Heart left ventricle (tissue), 16 donors: ENCODE data around the gene ELFN2. TPM values are rescaled to one million over a fixed set of nuclear protein-coding genes. Genes with fewer than 3 reads are reported as not detected.

Experiments used
- ATAC-seq, 4 donors: fragments of 200-7000 bp; cut with Tn5 transposase; one replicate each; pipeline ENCODE4 v1.9.1; 2020 to 2022; ENCODE audit warnings: moderate library complexity in 4 of 4, mild to moderate bottlenecking in 3 of 4, moderate number of reproducible peaks in 1 of 4
- DNase-seq, 5 donors: peaks; one replicate each; pipeline ENCODE4 v3.0.0-alpha.2; 2020
- H3K27ac ChIP-seq, 12 donors: fragments of 200-600 bp; sonication (generic) in 4 of 12; one replicate each; pipeline versions ENCODE4 v1.5.0 to v1.8.0; 2016 to 2022; ENCODE audit warnings: mild to moderate bottlenecking in 2 of 12
- H3K27me3 ChIP-seq, 9 donors: fragments of 200-600 bp; sonication (generic) in 2 of 9; one replicate each; pipeline versions ENCODE4 v1.5.1 to v1.8.0; 2016 to 2022; ENCODE audit warnings: mild to moderate bottlenecking in 3 of 9
- H3K36me3 ChIP-seq, 9 donors: fragments of 200-600 bp; sonication (generic) in 2 of 9; one replicate each; pipeline versions ENCODE4 v1.5.0 to v1.8.0; 2018 to 2022; ENCODE audit warnings: mild to moderate bottlenecking in 2 of 9
- H3K4me1 ChIP-seq, 12 donors: fragments of 200-600 bp; sonication (generic) in 4 of 12; one replicate each; pipeline versions ENCODE4 v1.5.0 to v1.8.0; 2016 to 2022; ENCODE audit warnings: mild to moderate bottlenecking in 3 of 12
- H3K4me3 ChIP-seq, 12 donors: fragments of 200-600 bp; sonication (generic) in 4 of 12; one replicate each; pipeline versions ENCODE4 v1.5.0 to v1.8.0; 2017 to 2022; ENCODE audit warnings: mild to moderate bottlenecking in 9 of 12, moderate library complexity in 4 of 12
- H3K9me3 ChIP-seq, 12 donors: fragments of 200-600 bp; sonication (generic) in 4 of 12; one replicate each; pipeline versions ENCODE4 v1.5.0 to v1.8.0; 2016 to 2022; ENCODE audit warnings: mild to moderate bottlenecking in 1 of 12
- POLR2A ChIP-seq, 2 donors: fragments of 450-650 bp; IDR thresholded peaks; one replicate each; pipeline ENCODE4 v1.6.1; 2017; ENCODE audit warnings: antibody characterized with exemption in 2 of 2, mild to moderate bottlenecking in 2 of 2, moderate library complexity in 2 of 2
- WGBS, 4 donors: extraction: QIAGEN DNeasy Blood & Tissue Kit in 2 of 4; methylation state at CpG; one replicate each; pipeline versions ENCODE4 v1.1.5 to v1.1.7; 2013 to 2018; 5-methylcytosine and 5-hydroxymethylcytosine counted together
- intact Hi-C, 10 donors: fragments of 100-400 bp; cut with DNase I; formaldehyde crosslinking; loops; one replicate each; pipeline versions ENCODE4 v1.11.1 to v1.14.2; 2022
- polyA plus RNA-seq, 2 donors: library from polyadenylated mRNA; stranded (reverse); fragments of 200-250 nt; gene quantifications; one replicate each; pipeline ENCODE4 v1.2.3, GENCODE V29; 2013
- total RNA-seq, 9 donors: library from RNA; depleted of rRNA in 2 of 9; stranded (reverse); fragments of >200 nt in 2 of 9; fragmentation: NEBNext Ultra II Directional in 3 of 9; extraction: Animal tissue kit (Norgen Biotek cat#: 25700) in 3 of 9; gene quantifications; one replicate each; pipeline versions ENCODE4 v1.1.0 to v1.2.4, GENCODE V29; 2016 to 2023
- TF ChIP-seq, protein P1 (sequence below), 12 donors: fragments of 200-600 bp; sonication (generic) in 4 of 12; IDR thresholded peaks; one replicate each; pipeline versions ENCODE4 v1.5.0 to v1.8.0; 2018 to 2022; ENCODE audit warnings: antibody characterized with exemption in 12 of 12, mild to moderate bottlenecking in 5 of 12
- donor health status: ischemic (EF 13 %, LVEDD 7.1; RV severe dilation, severe dysfunction).
- donor health status: healthy with polysubstance abuse.
- donor health status: DM: no; HTN: yes; CAD: no.
- donor health status: DM: no; HTN: no; CAD: no.
- donor health status: ischemic (EF 25% LVEDD 6.9; RV normal size, moderate dysfunction).
- donor health status: ischemic (EF 25% LVEDD 5.7; RV mildly dilated, moderate dysfunction).
- donor health status: healthy.
- donor health status: DM: yes; HTN: yes; CAD: no.
- donor health status: ischemic (EF 35%, LVEDD 5.7; RV mildly dilated, moderate dysfunction).
- donor health status: nonischemic (EF 11% LVEDD 7.7; RV severe dilation, severe dysfunction).
- donor health status: DM: yes; HTN: yes; CAD: no.
- donor health status: PGD.
- donor health status: ischemic (EF 29% LVEDD 5.4; RV normal size, mild dysfunction).
- donor health status: nonischemic (EF 23%, LVEDD 6.1; RV moderate dilation, normal function).

ELFN2 gene
- total and polyA plus RNA-seq, 11 donors, result 0.01 to 0.72 (median 0.05) TPM; not detected in 4

DNA sequence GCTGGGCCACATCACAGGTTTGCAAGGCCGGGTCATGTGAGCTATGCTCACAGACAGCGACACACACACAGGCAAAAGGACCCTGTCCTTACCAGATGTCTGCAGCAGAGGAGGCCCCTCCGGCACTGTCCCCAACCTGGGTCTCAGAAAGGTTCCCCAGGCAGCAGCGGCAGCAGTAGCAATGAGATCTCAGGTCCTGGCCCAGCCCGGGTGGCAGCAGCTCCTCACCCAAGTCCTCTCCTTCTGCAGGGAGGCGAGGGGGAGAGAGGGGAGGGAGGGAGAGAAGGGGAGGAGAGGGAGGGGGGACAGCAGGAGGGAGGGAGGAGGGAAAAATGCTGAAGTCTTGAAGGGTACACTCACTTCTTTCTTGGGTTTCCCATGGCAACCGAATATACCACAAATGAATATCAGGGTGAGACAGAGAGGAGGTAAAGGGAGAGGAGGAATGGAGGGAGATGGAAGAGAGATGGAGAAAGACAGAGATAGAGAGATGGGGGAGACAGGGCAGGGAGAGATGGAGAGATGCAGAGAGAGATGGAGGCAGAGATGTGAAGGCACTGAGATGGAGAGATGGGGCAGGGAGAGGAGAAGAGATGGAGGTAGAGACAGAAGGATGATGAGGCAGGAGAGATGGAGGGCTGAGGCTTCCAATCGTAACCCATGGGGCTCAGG lies 9.5 kb downstream of the ELFN2 start:
- Histone ChIP-seq H3K27me3 (peaks cover 17 to 84% (median 44%) of the 10 kb centered on the region in 9 donors), H3K4me1 (peaks cover 0 to 20% (median 5%) of the 10 kb centered on the region in 12 donors), H3K27ac (no peak overlapping the region), H3K9me3 (no peaks in the 10 kb centered on the region), H3K4me3 (no peak overlapping the region), H3K36me3 (no peaks in the 10 kb centered on the region)
- TF ChIP-seq POLR2A (IDR thresholded peaks at IDR 0.05), result no peak
- TF ChIP-seq, protein P1, sequence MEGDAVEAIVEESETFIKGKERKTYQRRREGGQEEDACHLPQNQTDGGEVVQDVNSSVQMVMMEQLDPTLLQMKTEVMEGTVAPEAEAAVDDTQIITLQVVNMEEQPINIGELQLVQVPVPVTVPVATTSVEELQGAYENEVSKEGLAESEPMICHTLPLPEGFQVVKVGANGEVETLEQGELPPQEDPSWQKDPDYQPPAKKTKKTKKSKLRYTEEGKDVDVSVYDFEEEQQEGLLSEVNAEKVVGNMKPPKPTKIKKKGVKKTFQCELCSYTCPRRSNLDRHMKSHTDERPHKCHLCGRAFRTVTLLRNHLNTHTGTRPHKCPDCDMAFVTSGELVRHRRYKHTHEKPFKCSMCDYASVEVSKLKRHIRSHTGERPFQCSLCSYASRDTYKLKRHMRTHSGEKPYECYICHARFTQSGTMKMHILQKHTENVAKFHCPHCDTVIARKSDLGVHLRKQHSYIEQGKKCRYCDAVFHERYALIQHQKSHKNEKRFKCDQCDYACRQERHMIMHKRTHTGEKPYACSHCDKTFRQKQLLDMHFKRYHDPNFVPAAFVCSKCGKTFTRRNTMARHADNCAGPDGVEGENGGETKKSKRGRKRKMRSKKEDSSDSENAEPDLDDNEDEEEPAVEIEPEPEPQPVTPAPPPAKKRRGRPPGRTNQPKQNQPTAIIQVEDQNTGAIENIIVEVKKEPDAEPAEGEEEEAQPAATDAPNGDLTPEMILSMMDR (IDR thresholded peaks at IDR 0.05), result no peak
- ATAC-seq (no peak), DNase-seq (no peak)
- WGBS, 4 donors, result 60 to 70% (median 66%) methylated on average over 7 to 8 of the region's 8 CpGs
- intact Hi-C loops, result loop anchor here in 1 of 10 donors (1.0 kb wide), 1 partner anchor 9 kb away; the partner anchor contains the start of gene ELFN2

DNA sequence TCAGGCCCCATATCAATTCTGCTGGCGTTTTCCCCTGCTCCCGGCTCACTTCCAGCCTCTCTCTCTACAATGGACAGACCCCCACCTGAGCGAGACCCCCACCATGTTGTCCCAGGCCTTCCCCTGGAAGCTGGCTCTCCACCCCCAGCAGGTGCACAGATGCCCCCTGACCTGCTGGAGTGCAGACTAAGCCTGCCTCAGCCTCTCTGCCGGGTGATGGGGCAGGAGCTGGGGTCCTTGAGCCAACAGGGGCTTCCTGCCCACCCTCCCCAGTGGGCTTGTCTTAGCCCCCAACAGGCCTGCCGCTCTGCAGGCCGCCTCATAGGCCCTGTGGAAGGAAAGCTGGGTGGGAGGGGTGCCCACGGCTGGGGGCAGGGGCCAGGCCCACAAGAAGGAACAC lies 10.0 kb downstream of the ELFN2 start:
- TF ChIP-seq, protein P1 (IDR thresholded peaks at IDR 0.05), result no peak
- TF ChIP-seq POLR2A (IDR thresholded peaks at IDR 0.05), result no peak
- Histone ChIP-seq H3K9me3 (no peaks in the 10 kb centered on the region), H3K4me3 (no peak overlapping the region), H3K27ac (no peak overlapping the region), H3K36me3 (no peaks in the 10 kb centered on the region), H3K4me1 (peaks cover 0 to 20% (median 5%) of the 10 kb centered on the region in 12 donors), H3K27me3 (peaks cover 17 to 85% (median 47%) of the 10 kb centered on the region in 9 donors)
- intact Hi-C loops, result no loop called here
- WGBS, 4 donors, result 69 to 78% (median 76%) methylated on average over 6 to 7 of the region's 7 CpGs
- ATAC-seq (no peak), DNase-seq (no peak)

DNA sequence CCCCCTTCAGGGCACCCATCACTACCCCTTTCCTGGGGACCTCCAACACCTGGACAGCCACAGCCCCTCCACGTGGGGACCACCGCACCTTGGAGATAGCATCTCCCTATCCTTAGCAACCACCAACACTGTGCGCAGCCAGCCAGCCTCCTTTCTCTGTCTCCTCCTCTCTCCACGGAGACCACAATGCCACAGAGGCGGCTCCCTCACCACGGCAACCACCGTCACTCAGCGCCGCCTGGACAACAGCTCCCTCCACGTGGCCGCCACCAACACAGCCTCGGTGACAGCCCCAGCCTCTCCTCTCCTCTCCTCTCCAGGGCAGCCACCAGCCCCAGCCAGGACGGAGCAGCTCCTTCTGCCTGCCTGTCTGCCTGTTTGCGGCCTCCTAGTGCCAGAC lies 10.5 kb downstream of the ELFN2 start:
- Histone ChIP-seq H3K4me3 (no peak overlapping the region), H3K9me3 (no peaks in the 10 kb centered on the region), H3K4me1 (peaks cover 0 to 20% (median 5%) of the 10 kb centered on the region in 12 donors), H3K27ac (no peak overlapping the region), H3K36me3 (no peaks in the 10 kb centered on the region), H3K27me3 (peaks cover 17 to 83% (median 47%) of the 10 kb centered on the region in 9 donors)
- DNase-seq (no peak), ATAC-seq (no peak)
- TF ChIP-seq, protein P1 (IDR thresholded peaks at IDR 0.05), result no peak
- TF ChIP-seq POLR2A (IDR thresholded peaks at IDR 0.05), result no peak
- intact Hi-C loops, result no loop called here
- WGBS, 4 donors, result 17 to 25% (median 22%) methylated on average over 14 of the region's 14 CpGs

DNA sequence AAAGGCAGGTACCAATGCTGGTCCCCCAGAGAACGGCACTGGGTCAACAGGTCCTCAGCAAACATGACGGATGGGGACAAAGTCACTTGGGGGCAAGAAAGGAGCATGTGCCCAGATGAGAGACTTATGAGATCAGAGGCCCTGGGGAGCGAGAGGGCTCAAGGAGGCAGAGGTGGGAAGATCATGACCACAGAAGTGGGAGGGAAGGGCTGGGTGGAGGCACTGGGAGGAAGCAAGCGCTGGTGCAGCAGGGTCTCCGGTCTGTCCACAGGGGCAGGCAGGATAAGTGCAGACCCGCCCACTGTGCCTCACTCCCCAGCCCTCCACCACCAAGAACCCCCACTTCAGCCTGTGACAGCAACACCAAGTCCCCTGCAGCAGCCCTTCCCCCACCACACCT lies 10.9 kb downstream of the ELFN2 start:
- intact Hi-C loops, result no loop called here
- Histone ChIP-seq H3K4me1 (peaks cover 0 to 19% (median 5%) of the 10 kb centered on the region in 12 donors), H3K9me3 (no peaks in the 10 kb centered on the region), H3K4me3 (no peak overlapping the region), H3K36me3 (no peaks in the 10 kb centered on the region), H3K27ac (no peak overlapping the region), H3K27me3 (peaks cover 17 to 83% (median 44%) of the 10 kb centered on the region in 9 donors)
- DNase-seq (no peak), ATAC-seq (no peak)
- WGBS, 4 donors, result 55 to 62% (median 58%) methylated on average over 6 of the region's 6 CpGs
- TF ChIP-seq, protein P1 (IDR thresholded peaks at IDR 0.05), result no peak
- no peak for TF ChIP-seq POLR2A (IDR thresholded peaks at IDR 0.05)
